KMS-11 (cell line): ENCODE results near the gene TSPAN9.

Experiments used
- H2AFZ ChIP-seq: fragments of 200-600 bp; sonication (generic); 2 replicates; pipeline ENCODE4 v1.6.1; 2016; ENCODE audit warnings: antibody characterized with exemption, mixed run types, low read depth
- H3K27ac ChIP-seq: fragments of 200-600 bp; sonication (generic); 2 replicates; pipeline ENCODE4 v1.6.1; 2016; ENCODE audit warnings: mild to moderate bottlenecking, mixed run types
- H3K27me3 ChIP-seq: fragments of 200-600 bp; sonication (generic); 2 replicates; pipeline ENCODE4 v1.6.1; 2017; ENCODE audit warnings: mild to moderate bottlenecking, low read depth, mixed run types, moderate library complexity; ENCODE audit not compliant: insufficient read depth
- H3K36me3 ChIP-seq: fragments of 200-600 bp; sonication (generic); 2 replicates; pipeline ENCODE4 v1.6.1; 2017; ENCODE audit warnings: mild to moderate bottlenecking, mixed run types; ENCODE audit not compliant: insufficient read depth
- H3K4me1 ChIP-seq: fragments of 200-600 bp; sonication (generic); 2 replicates; pipeline ENCODE4 v1.6.1; 2016; ENCODE audit warnings: mild to moderate bottlenecking, low read depth, mixed run types; ENCODE audit not compliant: poor library complexity, severe bottlenecking
- H3K4me2 ChIP-seq: fragments of 200-600 bp; sonication (generic); 2 replicates; pipeline ENCODE4 v1.7.0; 2016; ENCODE audit warnings: mild to moderate bottlenecking, mixed run types
- H3K4me3 ChIP-seq: fragments of 200-600 bp; sonication (generic); IDR thresholded peaks from 2 replicates; pipeline ENCODE4 v1.6.1; 2017; ENCODE audit warnings: low read depth, low read length, mixed read lengths; ENCODE audit not compliant: insufficient read depth
- H3K79me2 ChIP-seq: fragments of 200-600 bp; sonication (generic); 2 replicates; pipeline ENCODE4 v1.6.1; 2016; ENCODE audit warnings: low read depth, mixed run types; ENCODE audit not compliant: insufficient read depth
- H3K9ac ChIP-seq: fragments of 200-600 bp; sonication (generic); 2 replicates; pipeline ENCODE4 v1.6.1; 2016; ENCODE audit warnings: mild to moderate bottlenecking, mixed run types
- H4K20me1 ChIP-seq: fragments of 200-600 bp; sonication (generic); 2 replicates; pipeline ENCODE4 v1.6.1; 2016; ENCODE audit warnings: mild to moderate bottlenecking, mixed run types; ENCODE audit not compliant: insufficient read depth
- CTCF ChIP-seq: fragments of 200-600 bp; sonication (generic); conservative IDR thresholded peaks from 2 replicates; pipeline ENCODE4 v1.6.1; 2017; ENCODE audit warnings: low read depth, mild to moderate bottlenecking, antibody characterized with exemption, low read length, moderate library complexity, mixed read lengths

Gene TSPAN9

GRCh38 chr12:3241621-3242020, 164.4 kb downstream of the TSPAN9 start:
- Histone ChIP-seq H3K4me2 (no peak overlapping the region), H3K4me1 (no peaks in the 10 kb centered on the region), H3K27me3 (no peaks in the 10 kb centered on the region), H3K27ac (no peak overlapping the region), H3K9ac (no peak overlapping the region), H4K20me1 (no peaks in the 10 kb centered on the region), H2AFZ (no peak overlapping the region), H3K4me3 (no peak overlapping the region), H3K79me2 (no peaks in the 10 kb centered on the region), H3K36me3 (no peaks in the 10 kb centered on the region)
- TF ChIP-seq CTCF, result no peak

- Histone ChIP-seq H3K4me3 (no peak overlapping the region), H3K9ac (no peak overlapping the region), H4K20me1 (no peaks in the 10 kb centered on the region), H2AFZ (no peak overlapping the region), H3K27me3 (no peaks in the 10 kb centered on the region), H3K36me3 (no peaks in the 10 kb centered on the region), H3K4me1 (no peaks in the 10 kb centered on the region), H3K4me2 (no peak overlapping the region), H3K79me2 (no peaks in the 10 kb centered on the region), H3K27ac (no peak overlapping the region)
- TF ChIP-seq CTCF, result no peak
These were observed 165.2 kb downstream of the TSPAN9 start for GRCh38 chr12:3242199-3242863.

GRCh38 chr12:3243376-3244084, 166.4 kb downstream of the TSPAN9 start:
- H3K4me1 ChIP-seq, result no peaks in the 10 kb centered on the region
- TF ChIP-seq CTCF, result no peak
- no peak overlapping the region for H3K9ac ChIP-seq
- H3K27ac ChIP-seq, result no peak overlapping the region
- H3K4me3 ChIP-seq, result no peak overlapping the region
- H3K27me3 ChIP-seq, result no peaks in the 10 kb centered on the region
- H4K20me1 ChIP-seq, result no peaks in the 10 kb centered on the region
- H3K36me3 ChIP-seq, result no peaks in the 10 kb centered on the region
- H2AFZ ChIP-seq, result no peak overlapping the region
- no peaks in the 10 kb centered on the region for H3K79me2 ChIP-seq
- no peak overlapping the region for H3K4me2 ChIP-seq

GRCh38 chr12:3244219-3244750, 167.1 kb downstream of the TSPAN9 start:
- H3K4me1 ChIP-seq, result no peaks in the 10 kb centered on the region
- H3K79me2 ChIP-seq, result no peaks in the 10 kb centered on the region
- no peaks in the 10 kb centered on the region for H3K36me3 ChIP-seq
- no peak overlapping the region for H3K9ac ChIP-seq
- no peaks in the 10 kb centered on the region for H3K27me3 ChIP-seq
- H4K20me1 ChIP-seq, result no peaks in the 10 kb centered on the region
- no peak for TF ChIP-seq CTCF
- H3K4me3 ChIP-seq, result no peak overlapping the region
- H3K27ac ChIP-seq, result no peak overlapping the region
- no peak overlapping the region for H2AFZ ChIP-seq
- no peak overlapping the region for H3K4me2 ChIP-seq
